ENCODE measurements around the gene RETN.
A peak's percentile ranks its signal among the peaks of the same experiment; 100 is the strongest.

The RETN gene

DNA sequence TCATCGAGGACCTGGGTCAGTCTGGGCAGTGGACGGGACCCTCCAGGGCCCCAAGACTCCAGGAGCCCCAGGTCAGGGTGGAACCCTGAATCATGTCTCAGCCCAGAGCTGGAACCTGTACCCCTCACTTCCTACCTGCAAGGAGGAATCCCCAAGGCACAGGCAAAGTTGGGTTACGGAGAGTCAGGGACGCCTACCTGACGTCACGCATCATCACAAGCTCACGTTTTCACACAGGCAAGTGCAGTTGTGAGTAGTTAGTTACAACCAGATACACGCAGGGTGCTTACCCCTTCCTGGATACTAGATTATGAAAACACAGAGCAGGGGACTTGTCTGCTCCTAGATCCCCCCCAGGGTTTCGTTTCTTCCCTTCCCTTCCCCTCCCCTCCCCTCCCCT lies 1.9 kb downstream of the RETN start:
- TF ChIP-seq CTCF (IDR thresholded peaks at IDR 0.05; ENCODE audit: insufficient read depth, low read depth, low read length, missing control alignments), result no peak
- no peak overlapping the region for H3K4me3 ChIP-seq (ENCODE audit: low read depth, low read length)
- DNase-seq (ENCODE audit: low read depth), result no peak

DNA sequence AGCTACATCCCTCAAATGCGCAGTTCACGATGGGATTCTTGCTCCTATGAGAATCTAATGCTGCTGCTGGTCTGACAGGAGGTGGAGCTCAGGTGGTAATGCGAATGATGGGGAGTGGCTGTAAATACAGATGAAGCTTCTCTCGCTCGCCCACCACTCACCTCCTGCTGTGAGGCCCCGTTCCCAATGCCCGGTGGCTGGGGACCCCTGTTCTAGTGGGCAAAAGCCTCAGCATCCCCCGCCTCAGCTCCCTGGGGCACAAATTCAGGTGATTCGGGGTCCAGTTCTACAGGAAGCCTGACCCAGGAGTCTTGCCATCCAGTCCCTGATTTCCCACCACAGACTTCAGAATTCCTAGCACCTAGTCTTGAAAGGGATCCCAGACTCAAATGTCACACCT lies 3.7 kb downstream of the RETN start:
- H3K4me3 ChIP-seq (ENCODE audit: low read depth, low read length), result no peak overlapping the region
- DNase-seq (ENCODE audit: low read depth), result no peak
- TF ChIP-seq CTCF (IDR thresholded peaks at IDR 0.05; ENCODE audit: insufficient read depth, low read depth, low read length, missing control alignments), result no peak

DNA sequence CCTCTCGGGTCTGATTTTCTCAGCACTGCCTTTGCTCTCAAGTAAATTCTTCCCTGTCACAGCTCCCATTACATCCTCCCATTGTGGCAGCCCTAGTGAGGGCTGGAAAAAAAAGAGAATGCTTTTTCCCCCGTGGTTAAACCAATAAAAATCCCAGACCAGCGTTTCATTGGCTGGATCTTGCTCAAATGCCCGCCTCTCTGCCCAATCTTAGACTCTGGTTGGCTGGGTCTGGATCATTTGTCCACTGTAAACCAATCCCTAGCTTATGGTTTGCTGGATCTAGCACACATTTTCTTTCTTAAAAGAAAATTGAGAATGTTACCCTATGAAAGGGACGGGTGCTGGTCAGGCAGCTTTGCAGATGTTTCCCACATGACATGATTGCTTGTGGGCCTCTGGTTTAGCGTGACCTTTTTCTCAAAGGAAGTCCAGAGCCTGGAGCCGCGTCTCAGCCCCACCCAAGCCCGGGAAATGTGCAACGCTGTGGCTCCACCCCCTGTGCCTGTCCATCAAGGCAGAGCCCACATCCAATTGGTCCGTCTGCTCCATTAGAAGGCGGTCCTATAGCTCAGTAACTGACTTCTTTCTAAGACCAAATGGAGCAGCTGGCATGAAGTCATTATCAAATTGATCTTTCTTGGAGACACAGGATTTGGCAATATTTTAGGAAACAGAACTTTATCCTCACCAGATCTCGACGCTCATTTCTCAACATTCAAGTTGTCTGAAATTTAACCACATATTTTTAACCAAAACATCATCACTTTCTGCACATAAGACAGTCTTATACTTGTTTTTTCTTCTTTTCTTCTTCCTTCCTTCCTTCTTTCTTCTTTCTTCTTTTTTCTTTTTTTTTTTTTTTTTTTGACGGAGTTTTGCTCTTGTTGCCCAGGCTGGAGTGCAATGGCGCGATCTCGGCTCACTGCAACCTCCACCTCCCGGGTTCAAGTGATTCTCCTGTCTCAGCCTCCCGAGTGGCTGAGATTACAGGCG lies 5.5 kb downstream of the RETN start:
- TF ChIP-seq CTCF (IDR thresholded peaks at IDR 0.05; ENCODE audit: insufficient read depth, low read depth, low read length, missing control alignments), result no peak
- DNase-seq (ENCODE audit: low read depth), result peak; percentile 80
- H3K4me3 ChIP-seq (ENCODE audit: low read depth, low read length), result no peak overlapping the region

GRCh38 chr19:7676376-7676775 lies 7.5 kb downstream of the RETN start:
- no peak for TF ChIP-seq CTCF (IDR thresholded peaks at IDR 0.05; ENCODE audit: insufficient read depth, low read depth, low read length, missing control alignments)
- H3K4me3 ChIP-seq (ENCODE audit: low read depth, low read length), result no peak overlapping the region
- no peak for DNase-seq (ENCODE audit: low read depth)

DNA sequence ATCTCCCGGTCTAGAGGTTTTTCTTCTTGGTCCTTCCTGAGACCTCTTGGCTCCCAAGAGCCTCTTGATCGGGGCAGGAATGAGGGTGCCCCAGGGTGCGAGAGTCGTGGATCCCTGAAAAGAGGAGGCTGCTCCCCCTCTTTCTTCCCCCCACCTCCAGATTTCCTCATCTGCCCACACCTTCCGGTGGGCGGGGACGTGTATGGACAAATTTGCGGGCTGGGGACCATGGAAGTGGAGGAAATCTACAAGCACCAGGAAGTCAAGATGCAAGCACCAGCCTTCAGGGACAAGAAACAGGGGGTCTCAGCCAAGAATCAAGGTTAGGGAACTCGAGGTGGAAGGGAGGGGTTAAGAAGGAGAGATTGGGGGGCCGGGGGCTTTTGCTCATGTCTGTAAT lies 8.0 kb downstream of the RETN start, which contains the start of gene MCEMP1:
TSS of gene MCEMP1 (plus strand) at position 237 of the 400 bp plus-strand sequence. CDS start at position 268, 31 bp downstream.
- no peak within 1 kb of the TSS for H3K4me3 ChIP-seq (ENCODE audit: low read depth, low read length)
- no peak for TF ChIP-seq CTCF (IDR thresholded peaks at IDR 0.05; ENCODE audit: insufficient read depth, low read depth, low read length, missing control alignments)
- DNase-seq (ENCODE audit: low read depth), result no peak

GRCh38 chr19:7677669-7678311 lies 8.9 kb downstream of the RETN start:
- H3K4me3 ChIP-seq (ENCODE audit: low read depth, low read length), result no peak overlapping the region
- no peak for DNase-seq (ENCODE audit: low read depth)

More at GRCh38 chr19:7677669-7678311, 8.9 kb downstream of the RETN start:
- no peak for TF ChIP-seq CTCF (IDR thresholded peaks at IDR 0.05; ENCODE audit: insufficient read depth, low read depth, low read length, missing control alignments)
